NCI-H774 (cell line): Measurements from ENCODE around the gene PFN4.

ENCODE experiments used
- DNase-seq: peaks from one replicate; lab custom pipeline; 2025; lab: John Stamatoyannopoulos, UW

PFN4 gene

DNA sequence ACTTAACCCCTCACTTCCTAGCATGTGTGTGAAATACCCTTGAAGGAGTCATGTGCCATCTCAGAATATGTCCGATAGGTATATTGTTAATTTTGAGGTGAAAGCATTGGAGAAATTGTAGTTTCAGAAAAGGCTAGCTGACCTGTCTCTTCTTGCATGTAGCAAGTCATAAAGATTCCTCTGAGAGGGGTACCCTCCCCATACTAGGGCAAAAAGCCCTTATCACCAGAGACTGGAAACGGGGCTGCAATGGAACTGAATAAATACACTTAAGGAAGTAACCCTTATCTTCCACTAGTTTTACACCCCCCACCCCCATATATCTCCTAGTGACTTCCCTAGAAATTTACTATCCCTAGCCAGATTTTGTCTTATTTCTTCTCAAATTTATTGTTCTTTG is 45.3 kb downstream of the PFN4 start:
- DNase-seq: no peak

DNA sequence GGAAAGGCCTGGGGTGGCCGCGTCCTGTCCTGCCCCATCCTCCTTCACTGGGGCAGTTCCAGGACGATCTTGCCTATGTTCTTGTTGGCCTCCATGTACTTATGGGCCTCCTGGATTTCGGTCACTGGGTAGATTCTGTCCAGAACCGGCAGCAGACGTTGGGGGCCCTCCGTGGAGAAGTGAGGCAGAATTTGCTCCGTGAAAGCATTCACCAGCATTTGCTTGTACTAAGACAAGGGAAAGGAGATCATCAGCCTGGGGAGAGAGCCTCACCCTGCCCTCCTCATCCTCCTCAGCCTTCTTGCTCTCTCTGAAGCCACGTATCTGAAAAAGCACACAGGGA is 45.6 kb downstream of the PFN4 start:
- no peak for DNase-seq

- no peak for DNase-seq
Measured at GRCh38 chr2:24076849-24077534, 46.1 kb downstream of the PFN4 start.

GRCh38 chr2:24075915-24076848 is 47.0 kb downstream of the PFN4 start, which contains the start of gene SF3B6:
SF3B6 (minus strand) TSS chr2:24076326; CDS start chr2:24076229, 97 bp downstream.
- DNase-seq: peak; percentile 99

DNA sequence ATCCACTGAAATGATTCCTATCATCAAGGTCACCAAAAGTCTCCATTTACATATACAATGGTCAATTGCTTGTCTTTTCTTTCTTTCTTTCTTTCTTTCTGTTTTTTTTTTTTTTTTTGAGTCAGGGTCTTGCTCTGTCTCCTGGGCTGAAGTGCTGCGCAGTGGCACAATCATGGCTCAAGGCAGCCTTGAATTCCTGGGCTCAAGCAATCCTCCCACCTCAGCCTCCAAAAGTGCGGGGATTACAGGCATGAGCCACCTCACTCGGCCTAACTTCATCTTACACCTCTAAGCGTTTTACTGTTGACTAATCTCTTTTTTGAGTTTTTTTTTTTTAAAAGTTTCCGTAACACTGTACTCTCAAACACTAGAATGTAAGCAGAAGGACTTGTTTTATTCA is 47.9 kb downstream of the PFN4 start:
- DNase-seq: no peak

DNA sequence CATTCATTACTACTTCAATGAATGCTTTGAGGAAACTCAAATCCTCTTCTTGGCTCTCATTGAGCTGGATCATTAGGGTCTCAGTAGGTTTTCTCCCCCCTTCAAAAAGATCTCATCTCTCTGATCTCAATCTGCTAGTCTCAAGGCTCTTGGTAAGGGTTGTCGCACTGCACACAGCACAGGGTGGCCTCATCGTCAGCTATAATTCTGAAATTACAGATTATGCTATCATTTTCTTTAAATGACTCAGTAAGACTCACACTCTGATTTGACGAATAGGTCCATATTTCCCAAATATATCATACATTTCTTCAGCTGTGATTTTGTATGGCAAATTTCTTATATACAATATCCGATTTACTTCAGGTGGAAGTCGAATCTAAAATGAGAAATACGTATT is 49.3 kb downstream of the PFN4 start:
- no peak for DNase-seq

DNA sequence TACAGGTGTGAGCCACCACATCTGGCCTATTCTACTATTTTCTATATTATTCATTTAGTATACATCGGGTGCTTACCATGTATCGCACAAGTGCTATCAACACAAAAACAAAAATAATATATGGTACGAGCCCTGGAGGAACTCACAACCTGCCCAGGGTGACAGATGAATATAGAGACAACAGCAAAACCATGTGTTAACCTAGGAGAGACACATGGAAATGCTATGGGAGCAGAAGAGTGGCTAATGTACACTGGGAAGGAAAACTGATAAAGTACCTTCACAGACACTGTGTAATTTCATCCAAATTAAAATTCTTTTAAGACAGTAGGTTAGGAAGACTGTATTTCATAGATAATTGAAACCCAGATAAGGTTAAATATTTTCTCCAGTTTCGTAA is 50.9 kb downstream of the PFN4 start:
- no peak for DNase-seq

DNA sequence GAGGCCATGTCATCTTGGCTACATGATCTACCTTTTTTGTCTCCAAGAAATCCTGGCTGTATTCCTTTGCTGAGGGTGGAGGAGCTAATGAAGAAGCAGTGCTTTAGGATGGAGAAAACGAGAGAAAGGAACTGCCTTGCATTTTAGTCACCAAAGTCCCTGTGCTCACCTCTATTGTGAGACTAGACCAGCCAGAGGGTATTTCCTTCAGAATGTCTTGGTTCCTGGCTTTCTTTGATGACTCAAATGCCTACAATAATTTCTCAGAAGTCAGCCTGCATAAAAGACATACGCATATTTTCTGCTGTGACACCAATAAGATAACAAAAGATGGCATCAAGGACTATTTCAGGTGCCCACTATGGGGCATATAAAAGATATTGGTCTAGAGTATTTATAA is 57.8 kb downstream of the PFN4 start:
- no peak for DNase-seq
